ENCODE data around the gene YTHDF1. TPM values are rescaled to one million over a fixed set of nuclear protein-coding genes. Genes with fewer than 3 reads are reported as not detected.

The YTHDF1 gene
- polyA plus RNA-seq, 4 donors: 20.3 to 37.9 (median 22.9) TPM

DNA sequence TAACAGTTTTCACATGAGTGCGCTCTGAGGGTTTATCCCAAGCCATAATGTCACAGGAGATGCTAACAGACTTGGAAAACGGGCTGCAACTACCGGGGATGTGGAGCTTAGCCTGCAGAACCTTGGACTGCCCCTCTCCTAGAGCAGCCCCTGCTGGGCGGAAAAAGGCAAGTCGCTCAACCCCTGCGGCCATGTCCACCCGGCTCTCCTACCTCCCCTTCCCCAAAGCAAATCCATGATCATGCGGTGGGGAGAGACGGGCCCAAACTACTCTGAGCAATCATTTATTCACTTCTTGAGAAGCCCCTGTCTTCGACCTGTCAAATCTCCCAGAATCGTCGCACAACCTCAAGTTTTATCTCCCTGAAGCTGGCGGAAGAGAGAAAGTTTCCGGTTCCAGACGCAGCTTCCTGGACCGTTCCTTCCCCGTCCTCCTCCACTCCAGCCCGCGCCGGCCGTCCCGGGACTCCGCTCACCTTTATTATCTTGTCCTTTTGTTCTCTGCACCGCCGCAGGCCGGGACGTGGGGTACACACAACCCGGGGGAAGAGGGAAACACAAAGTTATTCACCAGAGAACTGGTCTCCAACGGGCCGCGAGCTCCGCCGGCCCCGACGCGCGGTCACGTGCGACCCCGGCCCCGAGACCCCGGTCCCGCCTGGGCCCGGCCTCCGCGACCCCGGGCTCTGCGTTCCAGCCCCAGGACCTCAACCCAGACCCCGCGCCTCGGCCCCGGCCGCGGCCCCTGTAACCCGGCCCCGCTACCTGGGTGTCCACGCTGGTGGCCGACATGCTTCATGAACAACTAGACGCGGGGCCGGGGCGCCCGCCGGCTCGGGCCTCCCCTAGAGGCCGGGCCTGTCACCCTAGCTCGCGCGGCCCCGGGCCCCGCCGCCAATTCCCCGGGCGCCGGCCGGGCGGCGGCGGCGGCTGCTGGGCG is 560 bp downstream of the YTHDF1 start:
- Histone ChIP-seq H3K27me3 (ENCODE audit: control insufficient read depth in 3 of 3, insufficient read depth in 3 of 3, low read length in 3 of 3) (no peaks in the 10 kb centered on the region), H3K4me3 (ENCODE audit: low read depth in 1 of 3, low read length in 3 of 3) (peak overlapping the region; percentile 81 to 98 (median 83)), H3K9me3 (ENCODE audit: control insufficient read depth in 2 of 2, insufficient read depth in 1 of 2, low read depth in 1 of 2, low read length in 1 of 2) (no peaks in the 10 kb centered on the region), H3K27ac (ENCODE audit: low read depth in 1 of 3, low read length in 2 of 3) (peak overlapping the region; percentile 55 to 80 (median 77)), H3K4me1 (ENCODE audit: control insufficient read depth in 3 of 3, insufficient read depth in 2 of 3, low read depth in 1 of 3, low read length in 2 of 3) (peaks cover 4 to 17% (median 6%) of the 10 kb centered on the region in 3 donors), H3K36me3 (ENCODE audit: control insufficient read depth in 3 of 3, insufficient read depth in 2 of 3, low read depth in 1 of 3, low read length in 3 of 3) (peaks cover 2 to 28% (median 3%) of the 10 kb centered on the region in 3 donors)
- peak; percentile 27 to 37 for DNase-seq
- WGBS, 3 donors: 2 to 3% (median 2%) methylated on average over 56 to 81 of the region's 81 CpGs
- FAIRE-seq: no peak

DNA sequence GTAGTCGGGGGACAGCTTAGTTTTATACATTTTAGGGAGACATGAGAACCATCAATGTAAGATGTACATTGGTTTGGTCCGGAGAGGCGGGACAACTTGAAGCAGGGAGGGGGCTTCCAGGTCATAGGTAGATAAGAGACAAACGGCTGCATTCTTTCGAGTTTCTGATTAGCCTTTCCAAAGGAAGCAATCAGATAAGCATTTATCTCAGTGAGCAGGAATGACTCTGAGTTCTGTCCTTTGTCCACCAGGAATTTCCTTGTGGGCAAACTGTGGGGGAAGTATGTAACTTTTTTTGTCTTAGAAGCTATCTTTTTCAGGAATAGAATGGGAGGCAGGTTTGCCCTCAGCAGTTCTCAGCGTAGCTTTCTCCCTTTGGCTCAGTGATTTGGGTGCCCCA is 1.4 kb downstream of the YTHDF1 start:
- Histone ChIP-seq H3K27ac (ENCODE audit: low read depth in 1 of 3, low read length in 2 of 3) (no peak overlapping the region), H3K36me3 (ENCODE audit: control insufficient read depth in 3 of 3, insufficient read depth in 2 of 3, low read depth in 1 of 3, low read length in 3 of 3) (peaks cover 2 to 36% (median 3%) of the 10 kb centered on the region in 3 donors), H3K4me1 (ENCODE audit: control insufficient read depth in 3 of 3, insufficient read depth in 2 of 3, low read depth in 1 of 3, low read length in 2 of 3) (peaks cover 4 to 17% (median 6%) of the 10 kb centered on the region in 3 donors), H3K9me3 (ENCODE audit: control insufficient read depth in 2 of 2, insufficient read depth in 1 of 2, low read depth in 1 of 2, low read length in 1 of 2) (no peaks in the 10 kb centered on the region), H3K4me3 (ENCODE audit: low read depth in 1 of 3, low read length in 3 of 3) (peak overlapping the region in 2 of 3 donors; percentile 81 to 98), H3K27me3 (ENCODE audit: control insufficient read depth in 3 of 3, insufficient read depth in 3 of 3, low read length in 3 of 3) (no peaks in the 10 kb centered on the region)
- DNase-seq (no peak), FAIRE-seq (no peak)
- WGBS, 3 donors: 53 to 65% (median 55%) methylated on average over 6 of the region's 6 CpGs

DNA sequence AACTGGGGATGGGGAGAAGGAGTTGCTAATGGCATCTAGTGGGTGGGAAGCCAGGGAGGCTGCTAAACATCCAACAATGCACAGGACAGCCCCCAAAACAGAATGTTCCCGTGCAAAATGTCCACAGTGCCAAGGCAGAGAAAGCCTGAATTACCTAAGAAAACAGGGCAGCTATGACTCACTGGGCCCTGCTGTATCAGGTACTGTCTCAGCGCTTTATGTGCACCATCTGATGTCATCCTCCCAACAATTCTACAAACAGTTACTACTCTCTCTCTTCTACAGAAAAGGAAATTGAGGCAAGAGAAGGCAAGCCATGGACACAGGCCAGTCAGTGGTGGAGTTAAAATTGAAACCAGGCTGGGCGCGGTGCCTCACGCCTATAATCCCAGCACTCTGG is 3.1 kb downstream of the YTHDF1 start:
- no peak overlapping the region for H3K4me3 ChIP-seq (ENCODE audit: low read depth in 1 of 3, low read length in 3 of 3)
- peaks cover 3 to 45% (median 6%) of the 10 kb centered on the region in 3 donors for H3K36me3 ChIP-seq (ENCODE audit: control insufficient read depth in 3 of 3, insufficient read depth in 2 of 3, low read depth in 1 of 3, low read length in 3 of 3)
- FAIRE-seq: no peak
- no peaks in the 10 kb centered on the region for H3K27me3 ChIP-seq (ENCODE audit: control insufficient read depth in 3 of 3, insufficient read depth in 3 of 3, low read length in 3 of 3)
- 87 to 91% (median 88%) methylated on average over 5 of the region's 5 CpGs for WGBS, 3 donors
- H3K9me3 ChIP-seq (ENCODE audit: control insufficient read depth in 2 of 2, insufficient read depth in 1 of 2, low read depth in 1 of 2, low read length in 1 of 2): no peaks in the 10 kb centered on the region
- H3K27ac ChIP-seq (ENCODE audit: low read depth in 1 of 3, low read length in 2 of 3): no peak overlapping the region
- DNase-seq: no peak
- peaks cover 4 to 17% (median 6%) of the 10 kb centered on the region in 3 donors for H3K4me1 ChIP-seq (ENCODE audit: control insufficient read depth in 3 of 3, insufficient read depth in 2 of 3, low read depth in 1 of 3, low read length in 2 of 3)

DNA sequence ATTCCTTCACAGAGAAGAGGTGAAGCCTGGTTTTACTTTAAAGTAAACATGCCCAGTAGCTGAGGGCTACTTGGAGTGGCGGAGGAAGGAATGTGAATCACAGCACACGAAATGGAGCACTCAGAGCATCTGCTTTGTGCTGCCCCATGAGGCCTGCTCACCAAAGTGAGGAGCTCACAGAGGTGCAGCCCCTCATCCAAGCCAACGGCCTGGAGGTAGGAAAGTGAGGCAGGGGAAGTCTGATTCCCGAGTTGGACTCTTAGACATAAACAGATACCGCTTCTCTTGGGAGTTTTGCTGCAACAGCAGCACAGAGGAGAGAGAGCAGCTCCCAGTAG is 3.6 kb downstream of the YTHDF1 start:
- Histone ChIP-seq H3K27me3 (ENCODE audit: control insufficient read depth in 3 of 3, insufficient read depth in 3 of 3, low read length in 3 of 3) (no peaks in the 10 kb centered on the region), H3K4me1 (ENCODE audit: control insufficient read depth in 3 of 3, insufficient read depth in 2 of 3, low read depth in 1 of 3, low read length in 2 of 3) (peaks cover 4 to 17% (median 6%) of the 10 kb centered on the region in 3 donors), H3K9me3 (ENCODE audit: control insufficient read depth in 2 of 2, insufficient read depth in 1 of 2, low read depth in 1 of 2, low read length in 1 of 2) (no peaks in the 10 kb centered on the region), H3K27ac (ENCODE audit: low read depth in 1 of 3, low read length in 2 of 3) (no peak overlapping the region), H3K4me3 (ENCODE audit: low read depth in 1 of 3, low read length in 3 of 3) (no peak overlapping the region), H3K36me3 (ENCODE audit: control insufficient read depth in 3 of 3, insufficient read depth in 2 of 3, low read depth in 1 of 3, low read length in 3 of 3) (peaks cover 3 to 49% (median 6%) of the 10 kb centered on the region in 3 donors)
- DNase-seq (no peak), FAIRE-seq (no peak)
- 77 to 85% (median 79%) methylated on average over 5 of the region's 5 CpGs for WGBS, 3 donors

DNA sequence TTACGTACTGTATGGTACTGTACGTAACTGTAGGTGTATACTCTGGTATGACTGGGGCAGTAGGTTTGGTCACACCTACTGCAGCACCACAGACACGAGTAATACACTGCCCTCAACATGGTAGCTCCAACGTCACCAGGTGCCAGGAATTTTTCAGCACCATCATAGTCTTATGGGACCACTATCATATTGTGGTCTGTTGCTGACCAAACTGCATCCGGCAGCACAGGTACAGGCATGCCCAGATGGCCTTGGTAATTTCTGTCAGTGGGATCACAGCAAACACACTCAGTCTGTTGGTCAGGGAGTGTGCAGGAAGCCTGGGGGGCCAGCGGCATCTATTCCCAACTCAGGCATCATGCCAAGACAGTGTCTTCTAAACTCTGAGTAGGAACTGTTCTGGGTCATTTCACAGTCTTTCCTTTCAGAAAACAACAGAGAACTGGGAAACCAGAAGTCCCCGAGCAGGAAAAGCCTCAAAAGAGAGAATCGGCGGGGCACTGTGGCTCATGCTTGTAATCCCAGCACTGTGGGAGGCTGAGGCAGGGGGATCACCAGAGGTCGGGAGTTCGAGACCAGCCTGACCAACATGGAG is 5.8 kb downstream of the YTHDF1 start:
- Histone ChIP-seq H3K36me3 (ENCODE audit: control insufficient read depth in 3 of 3, insufficient read depth in 2 of 3, low read depth in 1 of 3, low read length in 3 of 3) (peaks cover 3 to 66% (median 10%) of the 10 kb centered on the region in 3 donors), H3K9me3 (ENCODE audit: control insufficient read depth in 2 of 2, insufficient read depth in 1 of 2, low read depth in 1 of 2, low read length in 1 of 2) (no peaks in the 10 kb centered on the region), H3K27ac (ENCODE audit: low read depth in 1 of 3, low read length in 2 of 3) (no peak overlapping the region), H3K27me3 (ENCODE audit: control insufficient read depth in 3 of 3, insufficient read depth in 3 of 3, low read length in 3 of 3) (no peaks in the 10 kb centered on the region), H3K4me1 (ENCODE audit: control insufficient read depth in 3 of 3, insufficient read depth in 2 of 3, low read depth in 1 of 3, low read length in 2 of 3) (peaks cover 0 to 13% (median 4%) of the 10 kb centered on the region in 3 donors), H3K4me3 (ENCODE audit: low read depth in 1 of 3, low read length in 3 of 3) (no peak overlapping the region)
- 82 to 87% (median 84%) methylated on average over 11 of the region's 11 CpGs for WGBS, 3 donors
- DNase-seq: no peak
- FAIRE-seq: no peak

DNA sequence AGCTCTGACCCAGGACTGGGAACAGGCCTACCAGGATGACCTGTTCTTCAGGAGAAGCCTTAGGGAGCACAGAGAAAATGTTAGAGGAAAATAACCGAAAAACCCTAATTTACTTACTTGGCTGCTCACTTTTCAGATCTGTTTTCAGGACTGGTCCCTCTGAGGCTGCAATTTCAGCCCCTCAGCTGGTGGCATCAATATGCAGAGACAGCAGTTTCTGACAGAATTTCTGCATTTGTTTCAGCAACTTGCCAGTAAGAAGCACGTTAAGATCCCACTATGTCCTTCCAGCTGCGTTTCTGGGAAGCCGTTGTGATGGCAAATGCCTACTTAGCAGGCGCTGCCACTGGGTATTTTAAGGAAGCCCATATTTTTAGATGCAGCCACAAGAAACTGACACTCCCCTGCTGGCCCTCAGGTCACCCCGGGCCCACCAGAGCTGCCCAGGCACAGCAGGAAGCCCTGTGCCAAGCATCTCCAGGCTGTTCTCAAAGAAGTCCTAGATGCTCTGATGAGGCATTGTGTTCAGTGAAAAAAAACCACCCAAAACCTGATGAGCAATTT is 7.5 kb downstream of the YTHDF1 start:
- H3K27ac ChIP-seq (ENCODE audit: low read depth in 1 of 3, low read length in 2 of 3): no peak overlapping the region

DNA sequence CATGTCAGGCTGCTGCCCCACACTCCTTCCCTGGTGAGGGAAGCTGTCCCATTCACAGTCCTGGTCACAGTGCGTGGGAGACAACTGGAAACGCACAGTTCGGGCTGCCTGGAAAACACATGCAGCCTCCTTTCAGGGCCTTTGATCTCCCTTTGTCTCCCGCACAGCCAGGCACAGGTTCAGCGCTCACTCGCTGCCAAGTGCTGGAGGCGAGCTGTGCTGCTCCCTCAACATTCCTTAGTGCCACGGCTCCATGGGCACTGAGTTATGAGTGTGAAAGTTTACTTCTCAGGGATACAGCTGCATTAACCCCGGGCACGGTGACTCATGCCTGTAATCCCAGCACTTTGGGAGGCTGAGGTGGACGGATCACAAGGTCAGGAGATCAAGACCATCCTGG is 9.1 kb downstream of the YTHDF1 start:
- FAIRE-seq: no peak
- Histone ChIP-seq H3K27me3 (ENCODE audit: control insufficient read depth in 3 of 3, insufficient read depth in 3 of 3, low read length in 3 of 3) (no peaks in the 10 kb centered on the region), H3K9me3 (ENCODE audit: control insufficient read depth in 2 of 2, insufficient read depth in 1 of 2, low read depth in 1 of 2, low read length in 1 of 2) (no peaks in the 10 kb centered on the region), H3K36me3 (ENCODE audit: control insufficient read depth in 3 of 3, insufficient read depth in 2 of 3, low read depth in 1 of 3, low read length in 3 of 3) (peaks cover 21 to 82% (median 26%) of the 10 kb centered on the region in 3 donors), H3K27ac (ENCODE audit: low read depth in 1 of 3, low read length in 2 of 3) (no peak overlapping the region), H3K4me1 (ENCODE audit: control insufficient read depth in 3 of 3, insufficient read depth in 2 of 3, low read depth in 1 of 3, low read length in 2 of 3) (peaks cover 0 to 2% (median 0%) of the 10 kb centered on the region in 3 donors), H3K4me3 (ENCODE audit: low read depth in 1 of 3, low read length in 3 of 3) (no peak overlapping the region)
- DNase-seq: no peak
- 75 to 83% (median 83%) methylated on average over 11 of the region's 11 CpGs for WGBS, 3 donors

More for the DNA sequence above, 7.5 kb downstream of the YTHDF1 start:
- peaks cover 9 to 81% (median 22%) of the 10 kb centered on the region in 3 donors for H3K36me3 ChIP-seq (ENCODE audit: control insufficient read depth in 3 of 3, insufficient read depth in 2 of 3, low read depth in 1 of 3, low read length in 3 of 3)
- FAIRE-seq (no peak), DNase-seq (no peak)
- no peak overlapping the region for H3K4me3 ChIP-seq (ENCODE audit: low read depth in 1 of 3, low read length in 3 of 3)
- H3K9me3 ChIP-seq (ENCODE audit: control insufficient read depth in 2 of 2, insufficient read depth in 1 of 2, low read depth in 1 of 2, low read length in 1 of 2): no peaks in the 10 kb centered on the region
- WGBS, 3 donors: 79 to 88% (median 85%) methylated on average over 6 of the region's 6 CpGs
- H3K4me1 ChIP-seq (ENCODE audit: control insufficient read depth in 3 of 3, insufficient read depth in 2 of 3, low read depth in 1 of 3, low read length in 2 of 3): peaks cover 0 to 4% (median 0%) of the 10 kb centered on the region in 3 donors
- H3K27me3 ChIP-seq (ENCODE audit: control insufficient read depth in 3 of 3, insufficient read depth in 3 of 3, low read length in 3 of 3): no peaks in the 10 kb centered on the region

DNA sequence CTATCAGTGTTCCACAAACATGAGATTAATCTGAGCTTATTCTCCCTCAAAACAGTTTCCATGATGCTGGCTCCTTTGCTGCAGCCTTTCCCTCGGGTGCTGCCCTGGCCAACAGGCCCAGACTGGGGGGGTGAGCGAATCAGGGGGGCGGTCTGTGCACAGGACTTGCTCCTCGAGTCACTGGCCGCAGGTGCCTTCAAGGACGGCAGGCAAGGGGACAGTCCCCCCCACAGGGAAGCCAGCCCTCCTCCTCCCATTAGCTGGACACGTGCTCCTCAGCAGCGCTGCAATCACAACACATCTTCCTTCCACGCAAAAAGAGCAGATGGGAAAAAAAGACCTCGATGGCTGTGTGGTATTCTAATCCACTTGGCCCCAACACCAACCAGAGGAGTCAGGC is 10.0 kb downstream of the YTHDF1 start:
- no peak overlapping the region for H3K27ac ChIP-seq (ENCODE audit: low read depth in 1 of 3, low read length in 2 of 3)
- H3K4me3 ChIP-seq (ENCODE audit: low read depth in 1 of 3, low read length in 3 of 3): no peak overlapping the region
- no peaks in the 10 kb centered on the region for H3K27me3 ChIP-seq (ENCODE audit: control insufficient read depth in 3 of 3, insufficient read depth in 3 of 3, low read length in 3 of 3)
- 80 to 87% (median 83%) methylated on average over 10 of the region's 10 CpGs for WGBS, 3 donors
- no peaks in the 10 kb centered on the region for H3K4me1 ChIP-seq (ENCODE audit: control insufficient read depth in 3 of 3, insufficient read depth in 2 of 3, low read depth in 1 of 3, low read length in 2 of 3)
- no peak for FAIRE-seq
- no peak for DNase-seq
- no peaks in the 10 kb centered on the region for H3K9me3 ChIP-seq (ENCODE audit: control insufficient read depth in 2 of 2, insufficient read depth in 1 of 2, low read depth in 1 of 2, low read length in 1 of 2)
- H3K36me3 ChIP-seq (ENCODE audit: control insufficient read depth in 3 of 3, insufficient read depth in 2 of 3, low read depth in 1 of 3, low read length in 3 of 3): peaks cover 22 to 79% (median 26%) of the 10 kb centered on the region in 3 donors

All from small intestine (tissue), 7 donors.